HepG2 (cell line): ENCODE measurements around the gene ANTKMT. TPM values are rescaled to one million over a fixed set of nuclear protein-coding genes. Genes with fewer than 3 reads are reported as not detected.

Source experiments
- AGO1 ChIP-seq: fragments of 200-400 bp; formaldehyde crosslinking; IDR thresholded peaks from 2 replicates; pipeline ENCODE4 v1.6.1; 2017; ENCODE audit warnings: mild to moderate bottlenecking, low read depth, low read length, moderate library complexity; ENCODE audit not compliant: poor library complexity, severe bottlenecking
- ATRX ChIP-seq: sonication (generic); formaldehyde crosslinking; IDR thresholded peaks from 2 replicates; pipeline ENCODE4 v1.4.0; 2020; ENCODE audit warnings: missing genetic modification reagents, borderline replicate concordance
- MEIS1 ChIP-seq: sonication (generic); formaldehyde crosslinking; IDR thresholded peaks from 2 replicates; pipeline ENCODE4 v1.9.0; 2021; ENCODE audit warnings: mild to moderate bottlenecking, missing genetic modification reagents, moderate library complexity, borderline replicate concordance
- MIER2 ChIP-seq: IDR thresholded peaks from 2 replicates; pipeline ENCODE4 v1.6.1; 2016; ENCODE audit warnings: missing biosample characterization, missing genetic modification reagents
- MTF2 ChIP-seq: sonication (generic); formaldehyde crosslinking; IDR thresholded peaks from 2 replicates; pipeline ENCODE4 v1.5.0; 2020; ENCODE audit warnings: missing genetic modification reagents, borderline replicate concordance
- NFIC ChIP-seq: IDR thresholded peaks from 2 replicates; pipeline ENCODE4 v1.6.1; 2012; ENCODE audit warnings: mild to moderate bottlenecking, low read length, inconsistent platforms
- NR2F1 ChIP-seq, 2 experiments: fragments of 450-650 bp in 1 of 2; formaldehyde crosslinking in 1 of 2; IDR thresholded peaks; 2 replicates each; pipeline versions ENCODE4 v1.5.0 to v1.6.1; 2016 to 2020; ENCODE audit warnings: mild to moderate bottlenecking in 1 of 2, missing compliant biosample characterization in 1 of 2, missing genetic modification reagents in 1 of 2, moderate library complexity in 1 of 2
- PRDM4 ChIP-seq: sonication (generic); formaldehyde crosslinking; IDR thresholded peaks from 2 replicates; pipeline ENCODE4 v1.9.0; 2021; ENCODE audit warnings: missing genetic modification reagents, borderline replicate concordance
- REXO4 ChIP-seq: sonication (generic); formaldehyde crosslinking; IDR thresholded peaks from 2 replicates; pipeline ENCODE4 v1.8.0; 2022; ENCODE audit warnings: missing genetic modification reagents, mild to moderate bottlenecking, borderline replicate concordance
- ZMAT5 ChIP-seq: sonication (generic); formaldehyde crosslinking; IDR thresholded peaks from 2 replicates; pipeline ENCODE4 v1.5.0; 2020; ENCODE audit warnings: mild to moderate bottlenecking, low read depth, missing genetic modification reagents, borderline replicate concordance
- ZNF329 ChIP-seq: sonication (generic); formaldehyde crosslinking; IDR thresholded peaks from 2 replicates; pipeline ENCODE4 v1.9.0; 2021; ENCODE audit warnings: low read depth, mild to moderate bottlenecking, missing genetic modification reagents
- ZNF749 ChIP-seq: sonication (generic); formaldehyde crosslinking; IDR thresholded peaks from 2 replicates; pipeline ENCODE4 v1.8.0; 2022; ENCODE audit warnings: mild to moderate bottlenecking, missing genetic modification reagents, moderate library complexity, borderline replicate concordance
- polyA plus RNA-seq, 8 experiments: library from polyadenylated mRNA; depleted of rRNA in 3 of 8; stranded (reverse) in 7 of 8; unstranded in 1 of 8; fragments of >200 nt; fragmentation: Illumina TruSeq in 4 of 8; extraction: Trizol in 4 of 8; gene quantifications; 2 replicates each; pipeline versions ENCODE4 v1.2.1 to v1.2.3, GENCODE V29; 2011 to 2016; ENCODE audit warnings: low read depth in 4 of 8, missing spikeins in 1 of 8, mixed read lengths in 1 of 8; ENCODE audit not compliant: insufficient read depth in 1 of 8
- total RNA-seq, 5 experiments: library from RNA; depleted of rRNA; stranded (reverse); fragments of >200 nt; fragmentation: Illumina TruSeq; extraction: Trizol; gene quantifications; 2 replicates each; pipeline ENCODE4 v1.2.3, GENCODE V29; 2016; ENCODE audit warnings: low read depth in 1 of 5
- TF ChIP-seq, protein P1 (sequence below): sonication (generic); formaldehyde crosslinking; IDR thresholded peaks from 2 replicates; pipeline ENCODE4 v1.4.0; 2020; ENCODE audit warnings: missing genetic modification reagents
- TF ChIP-seq, protein P2 (sequence below): sonication (generic); formaldehyde crosslinking; IDR thresholded peaks from 2 replicates; pipeline ENCODE4 v1.8.1; 2023; ENCODE audit warnings: mild to moderate bottlenecking, moderate library complexity, missing genetic modification reagents
- TF ChIP-seq, protein P3 (sequence below): IDR thresholded peaks from 2 replicates; pipeline ENCODE4 v1.6.1; 2018; ENCODE audit warnings: missing genetic modification reagents, mild to moderate bottlenecking, missing compliant biosample characterization
- TF ChIP-seq, protein P4 (sequence below): sonication (generic); formaldehyde crosslinking; IDR thresholded peaks from 2 replicates; pipeline ENCODE4 v1.4.0; 2020; ENCODE audit warnings: missing genetic modification reagents
- TF ChIP-seq, protein P5 (sequence below): sonication (generic); formaldehyde crosslinking; IDR thresholded peaks from 2 replicates; pipeline ENCODE4 v1.8.0; 2023; ENCODE audit warnings: mild to moderate bottlenecking, missing genetic modification reagents

The ANTKMT gene
- total and polyA plus RNA-seq, 2 of the 13 experiments (the other 11 are each of a cell fraction or from before 2014, with no cell fraction given), result 7.5 to 47.8 TPM

DNA sequence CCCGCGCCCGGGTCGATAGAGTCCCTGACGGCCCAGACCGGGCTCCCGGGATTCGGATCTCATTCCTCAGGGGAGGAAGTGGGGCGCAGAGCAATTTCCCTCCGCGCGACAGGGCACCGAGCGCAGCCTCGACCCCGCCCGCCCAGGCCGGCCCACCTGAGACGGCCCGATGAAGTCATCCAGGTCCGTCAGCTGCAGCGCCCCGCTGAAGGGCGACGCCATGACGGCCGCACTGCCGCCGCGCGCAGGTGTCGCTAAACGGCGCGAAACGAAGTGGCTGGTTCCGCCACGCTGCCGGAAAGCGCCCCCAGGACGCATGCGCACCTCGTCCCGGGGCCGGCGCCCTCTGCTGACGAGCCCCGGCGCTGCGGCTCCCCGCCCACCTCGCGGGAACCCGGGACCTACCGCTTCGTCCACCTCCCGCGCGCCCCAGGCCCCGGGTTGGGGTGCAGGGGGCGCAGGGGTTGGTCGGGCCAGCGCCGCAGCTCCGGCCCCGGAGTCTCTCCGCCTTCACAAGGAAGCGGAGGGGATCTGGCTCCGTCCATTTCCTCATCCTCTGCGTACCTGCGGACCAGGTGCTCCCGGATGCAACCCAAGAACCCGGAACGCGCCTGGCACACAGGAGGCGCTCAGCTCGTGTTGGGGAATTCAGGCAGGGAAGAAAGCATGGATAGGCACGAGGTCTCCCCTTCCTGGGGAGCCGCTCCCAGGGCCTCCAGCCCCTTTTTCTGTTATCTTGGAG lies 20.0 kb downstream of the ANTKMT start, which contains the start of gene CIAO3 (continued):
- TF ChIP-seq, protein P1, sequence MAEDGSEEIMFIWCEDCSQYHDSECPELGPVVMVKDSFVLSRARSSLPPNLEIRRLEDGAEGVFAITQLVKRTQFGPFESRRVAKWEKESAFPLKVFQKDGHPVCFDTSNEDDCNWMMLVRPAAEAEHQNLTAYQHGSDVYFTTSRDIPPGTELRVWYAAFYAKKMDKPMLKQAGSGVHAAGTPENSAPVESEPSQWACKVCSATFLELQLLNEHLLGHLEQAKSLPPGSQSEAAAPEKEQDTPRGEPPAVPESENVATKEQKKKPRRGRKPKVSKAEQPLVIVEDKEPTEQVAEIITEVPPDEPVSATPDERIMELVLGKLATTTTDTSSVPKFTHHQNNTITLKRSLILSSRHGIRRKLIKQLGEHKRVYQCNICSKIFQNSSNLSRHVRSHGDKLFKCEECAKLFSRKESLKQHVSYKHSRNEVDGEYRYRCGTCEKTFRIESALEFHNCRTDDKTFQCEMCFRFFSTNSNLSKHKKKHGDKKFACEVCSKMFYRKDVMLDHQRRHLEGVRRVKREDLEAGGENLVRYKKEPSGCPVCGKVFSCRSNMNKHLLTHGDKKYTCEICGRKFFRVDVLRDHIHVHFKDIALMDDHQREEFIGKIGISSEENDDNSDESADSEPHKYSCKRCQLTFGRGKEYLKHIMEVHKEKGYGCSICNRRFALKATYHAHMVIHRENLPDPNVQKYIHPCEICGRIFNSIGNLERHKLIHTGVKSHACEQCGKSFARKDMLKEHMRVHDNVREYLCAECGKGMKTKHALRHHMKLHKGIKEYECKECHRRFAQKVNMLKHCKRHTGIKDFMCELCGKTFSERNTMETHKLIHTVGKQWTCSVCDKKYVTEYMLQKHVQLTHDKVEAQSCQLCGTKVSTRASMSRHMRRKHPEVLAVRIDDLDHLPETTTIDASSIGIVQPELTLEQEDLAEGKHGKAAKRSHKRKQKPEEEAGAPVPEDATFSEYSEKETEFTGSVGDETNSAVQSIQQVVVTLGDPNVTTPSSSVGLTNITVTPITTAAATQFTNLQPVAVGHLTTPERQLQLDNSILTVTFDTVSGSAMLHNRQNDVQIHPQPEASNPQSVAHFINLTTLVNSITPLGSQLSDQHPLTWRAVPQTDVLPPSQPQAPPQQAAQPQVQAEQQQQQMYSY (CRISPR knock-in tag), result peak; percentile 24; the same call in 1 of the 2 replicates
- TF ChIP-seq MEIS1 (CRISPR knock-in tag) (peak; percentile 82), PRDM4 (CRISPR knock-in tag) (no peak), MIER2 (CRISPR knock-in tag) (no peak), NR2F1 (CRISPR knock-in tag; IDR thresholded peaks at IDR 0.05) (no peak), ZNF329 (CRISPR knock-in tag) (no peak), NFIC (no peak), REXO4 (CRISPR knock-in tag) (no peak), ATRX (CRISPR knock-in tag) (no peak), ZMAT5 (no peak), MTF2 (CRISPR knock-in tag) (no peak), ZNF749 (no peak), AGO1 (no peak)
- TF ChIP-seq, protein P2, sequence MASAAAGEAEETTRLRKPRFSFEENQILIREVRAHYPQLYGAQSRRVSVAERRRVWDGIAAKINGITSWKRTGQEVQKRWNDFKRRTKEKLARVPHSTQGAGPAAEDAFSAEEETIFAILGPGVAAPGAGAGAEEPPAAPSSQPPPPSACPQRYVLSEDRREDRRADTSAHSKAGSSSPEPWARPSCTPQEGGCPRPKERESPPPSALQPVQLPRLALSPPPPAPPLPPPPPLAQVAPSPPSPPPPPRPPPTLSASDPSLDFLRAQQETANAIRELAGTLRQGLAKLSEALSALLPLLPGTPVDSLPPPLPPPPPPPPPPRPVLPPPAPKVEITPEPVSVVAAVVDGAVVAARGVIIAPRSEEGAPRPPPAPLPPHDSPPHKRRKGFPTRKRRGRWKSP (CRISPR knock-in tag), result peak; percentile 61; the same call in 1 of the 2 replicates
- TF ChIP-seq, protein P3, sequence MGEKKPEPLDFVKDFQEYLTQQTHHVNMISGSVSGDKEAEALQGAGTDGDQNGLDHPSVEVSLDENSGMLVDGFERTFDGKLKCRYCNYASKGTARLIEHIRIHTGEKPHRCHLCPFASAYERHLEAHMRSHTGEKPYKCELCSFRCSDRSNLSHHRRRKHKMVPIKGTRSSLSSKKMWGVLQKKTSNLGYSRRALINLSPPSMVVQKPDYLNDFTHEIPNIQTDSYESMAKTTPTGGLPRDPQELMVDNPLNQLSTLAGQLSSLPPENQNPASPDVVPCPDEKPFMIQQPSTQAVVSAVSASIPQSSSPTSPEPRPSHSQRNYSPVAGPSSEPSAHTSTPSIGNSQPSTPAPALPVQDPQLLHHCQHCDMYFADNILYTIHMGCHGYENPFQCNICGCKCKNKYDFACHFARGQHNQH (CRISPR knock-in tag), result no peak; the same call in none of the 2 replicates
- TF ChIP-seq, protein P4, sequence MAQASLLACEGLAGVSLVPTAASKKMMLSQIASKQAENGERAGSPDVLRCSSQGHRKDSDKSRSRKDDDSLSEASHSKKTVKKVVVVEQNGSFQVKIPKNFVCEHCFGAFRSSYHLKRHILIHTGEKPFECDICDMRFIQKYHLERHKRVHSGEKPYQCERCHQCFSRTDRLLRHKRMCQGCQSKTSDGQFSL (CRISPR knock-in tag), result no peak
- TF ChIP-seq, protein P5, sequence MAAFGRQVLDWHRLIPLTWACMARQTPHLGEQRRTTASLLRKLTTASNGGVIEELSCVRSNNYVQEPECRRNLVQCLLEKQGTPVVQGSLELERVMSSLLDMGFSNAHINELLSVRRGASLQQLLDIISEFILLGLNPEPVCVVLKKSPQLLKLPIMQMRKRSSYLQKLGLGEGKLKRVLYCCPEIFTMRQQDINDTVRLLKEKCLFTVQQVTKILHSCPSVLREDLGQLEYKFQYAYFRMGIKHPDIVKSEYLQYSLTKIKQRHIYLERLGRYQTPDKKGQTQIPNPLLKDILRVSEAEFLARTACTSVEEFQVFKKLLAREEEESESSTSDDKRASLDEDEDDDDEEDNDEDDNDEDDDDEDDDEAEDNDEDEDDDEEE, result no peak
